Activated CD8-positive, alpha-beta T cell treated with anti-CD3 and anti-CD28 coated beads for 36 hours (primary cell): ENCODE results near the gene KBTBD13. TPM values are rescaled to one million over a fixed set of nuclear protein-coding genes. Genes with fewer than 3 reads are reported as not detected.

Experiments
- ATAC-seq: fragments of 200-7000 bp; cut with Tn5 transposase; one replicate; pipeline ENCODE4 v1.10.0; 2021; ENCODE audit warnings: mild to moderate bottlenecking, moderate library complexity
- CTCF ChIA-PET: fragments of 350-600 bp; sonication (Branson Sonifier 250); formaldehyde crosslinking; loops from one replicate; lab custom pipeline; 2021; ENCODE audit warnings: antibody characterized with exemption; lab: Charles Lee
- POLR2A ChIA-PET: fragments of 350-600 bp; sonication (Branson Sonifier 250); formaldehyde crosslinking; loops from one replicate; lab custom pipeline; 2021; ENCODE audit warnings: antibody characterized with exemption; lab: Charles Lee
- DNase-seq: peaks from one replicate; pipeline ENCODE4 v3.0.0-alpha.2; 2020
- H3K27ac Mint-ChIP-seq: one replicate; pipeline ENCODE4 v1.8.0; 2021; ENCODE audit warnings: mild to moderate bottlenecking, mixed read lengths
- H3K27me3 Mint-ChIP-seq: one replicate; pipeline ENCODE4 v1.8.0; 2021; ENCODE audit warnings: mixed read lengths
- H3K36me3 Mint-ChIP-seq: one replicate; pipeline ENCODE4 v1.8.0; 2021; ENCODE audit warnings: low read depth, mixed read lengths
- H3K4me1 Mint-ChIP-seq: one replicate; pipeline ENCODE4 v1.8.0; 2021; ENCODE audit warnings: low read depth, mixed read lengths
- H3K4me3 Mint-ChIP-seq: one replicate; pipeline ENCODE4 v1.8.0; 2021; ENCODE audit warnings: mild to moderate bottlenecking, moderate library complexity, mixed read lengths
- H3K9me3 Mint-ChIP-seq: one replicate; pipeline ENCODE4 v1.8.0; 2021; ENCODE audit warnings: mixed read lengths
- CTCF ChIP-seq: fragments of 200-600 bp; IDR thresholded peaks from one replicate; pipeline ENCODE4 v1.8.0; 2022; ENCODE audit warnings: antibody characterized with exemption, mild to moderate bottlenecking
- intact Hi-C: fragments of 100-400 bp; cut with micrococcal nuclease; formaldehyde crosslinking; loops from one replicate; pipeline ENCODE4 v1.10.0; 2022
- total RNA-seq, 2 experiments: library from RNA; stranded (reverse); gene quantifications; one replicate each; pipeline ENCODE4 v1.2.3, GENCODE V29; 2021

KBTBD13 gene
- total RNA-seq, 2 experiments from 2014 or later: not detected

- Mint-ChIP-seq H3K27me3 (no peaks in the 10 kb centered on the region), H3K27ac (no peak overlapping the region), H3K36me3 (no peaks in the 10 kb centered on the region), H3K4me1 (peaks cover 9% of the 10 kb centered on the region), H3K9me3 (no peaks in the 10 kb centered on the region), H3K4me3 (no peak overlapping the region)
- POLR2A ChIA-PET: interaction anchor here (0.5 to 1.0 kb wide), 3 partner anchors 49 to 917 kb away, joined by 3 to 5 read pairs (median 3); partner anchors contain the start of gene RNU5B-1
- intact Hi-C loops: no loop called here
- CTCF ChIA-PET: interaction anchor here (0.6 to 6.4 kb wide), 19 partner anchors 9 to 330 kb away, joined by 3 to 37 read pairs (median 7); partner anchors contain the start of genes KBTBD13 and RASL12
- ATAC-seq (peak; percentile 74), DNase-seq (peak; percentile 77)
- peak; percentile 75 for TF ChIP-seq CTCF
Measured at GRCh38 chr15:65054333-65055200, 22.0 kb upstream of the KBTBD13 start.

GRCh38 chr15:65055201-65055870 lies 21.2 kb upstream of the KBTBD13 start:
- no peaks in the 10 kb centered on the region for H3K27me3 Mint-ChIP-seq
- TF ChIP-seq CTCF: no peak
- POLR2A ChIA-PET: interaction anchor here (0.5 to 1.0 kb wide), 2 partner anchors 249 to 917 kb away, joined by 3 to 5 read pairs; partner anchors contain the start of gene RNU5B-1
- peaks cover 3% of the 10 kb centered on the region for H3K9me3 Mint-ChIP-seq
- ATAC-seq (no peak), DNase-seq (no peak)
- no peak overlapping the region for H3K27ac Mint-ChIP-seq
- intact Hi-C loops: no loop called here
- CTCF ChIA-PET: interaction anchor here (0.5 to 6.4 kb wide), 20 partner anchors 9 to 330 kb away, joined by 3 to 37 read pairs (median 5); partner anchors contain the start of genes KBTBD13 and RASL12
- peaks cover 1% of the 10 kb centered on the region for H3K4me1 Mint-ChIP-seq
- no peaks in the 10 kb centered on the region for H3K36me3 Mint-ChIP-seq
- no peak overlapping the region for H3K4me3 Mint-ChIP-seq

- Mint-ChIP-seq H3K36me3 (no peaks in the 10 kb centered on the region), H3K4me1 (no peaks in the 10 kb centered on the region), H3K4me3 (no peak overlapping the region), H3K9me3 (peaks cover 3% of the 10 kb centered on the region), H3K27me3 (no peaks in the 10 kb centered on the region), H3K27ac (no peak overlapping the region)
- CTCF ChIA-PET: interaction anchor here (0.5 to 6.4 kb wide), 12 partner anchors 13 to 329 kb away, joined by 3 to 37 read pairs (median 5); partner anchors contain the start of gene KBTBD13
- POLR2A ChIA-PET: interaction anchor here (1.1 kb wide), 1 partner anchor 249 kb away, joined by 3 read pairs; the partner anchor contains the start of gene RNU5B-1
- intact Hi-C loops: no loop called here
- no peak for TF ChIP-seq CTCF
- no peak for DNase-seq
- no peak for ATAC-seq
Measured at GRCh38 chr15:65056106-65056505, 20.4 kb upstream of the KBTBD13 start.

- H3K4me1 Mint-ChIP-seq: no peaks in the 10 kb centered on the region
- DNase-seq: no peak
- no peak overlapping the region for H3K27ac Mint-ChIP-seq
- H3K27me3 Mint-ChIP-seq: no peaks in the 10 kb centered on the region
- POLR2A ChIA-PET: interaction anchor here (1.1 kb wide), 1 partner anchor 248 kb away, joined by 3 read pairs; the partner anchor contains the start of gene RNU5B-1
- TF ChIP-seq CTCF: no peak
- H3K9me3 Mint-ChIP-seq: peaks cover 3% of the 10 kb centered on the region
- CTCF ChIA-PET: interaction anchor here (0.9 to 6.4 kb wide), 5 partner anchors 12 to 44 kb away, joined by 3 to 37 read pairs (median 7); partner anchors contain the start of gene KBTBD13
- ATAC-seq: no peak
- H3K36me3 Mint-ChIP-seq: no peaks in the 10 kb centered on the region
- H3K4me3 Mint-ChIP-seq: no peak overlapping the region
- intact Hi-C loops: no loop called here
Measured at GRCh38 chr15:65056868-65057548, 19.5 kb upstream of the KBTBD13 start.
